Measurements from ENCODE around the gene ABCF3. TPM values are rescaled to one million over a fixed set of nuclear protein-coding genes. Genes with fewer than 3 reads are reported as not detected.

ABCF3 gene
- total and polyA plus RNA-seq, 4 donors, result 30.1 to 75.6 (median 50.6) TPM

GRCh38 chr3:184172681-184173373 is 13.2 kb upstream of the ABCF3 start:
- ATAC-seq (ENCODE audit: low FRiP score) (no peak), DNase-seq (no peak)
- peaks cover 3 to 4% of the 10 kb centered on the region in 2 donors for H3K36me3 ChIP-seq (ENCODE audit: control insufficient read depth in 1 of 2, insufficient read depth in 2 of 2, low read length in 1 of 2)
- no peaks in the 10 kb centered on the region for H3K9me3 ChIP-seq (ENCODE audit: control insufficient read depth, low read length)
- WGBS, 2 donors, result 72 to 77% methylated on average over 5 of the region's 5 CpGs
- H3K27me3 ChIP-seq (ENCODE audit: control insufficient read depth in 1 of 2, insufficient read depth in 2 of 2, low read length in 1 of 2), result no peaks in the 10 kb centered on the region
- H3K4me3 ChIP-seq (ENCODE audit: low read length in 2 of 2), result no peak overlapping the region
- no peak overlapping the region for H3K27ac ChIP-seq (ENCODE audit: low read depth in 1 of 2, low read length in 2 of 2)
- H3K4me1 ChIP-seq (ENCODE audit: control insufficient read depth in 1 of 2, insufficient read depth in 2 of 2, low read length in 2 of 2), result no peaks in the 10 kb centered on the region
- intact Hi-C loops (cut with DNase I), result no loop called here

GRCh38 chr3:184173374-184173722 is 12.7 kb upstream of the ABCF3 start:
- H3K9me3 ChIP-seq (ENCODE audit: control insufficient read depth, low read length), result no peaks in the 10 kb centered on the region
- no peaks in the 10 kb centered on the region for H3K27me3 ChIP-seq (ENCODE audit: control insufficient read depth in 1 of 2, insufficient read depth in 2 of 2, low read length in 1 of 2)
- no peak overlapping the region for H3K4me3 ChIP-seq (ENCODE audit: low read length in 2 of 2)
- 81 to 88% methylated on average over 2 of the region's 2 CpGs for WGBS, 2 donors
- intact Hi-C loops (cut with DNase I), result no loop called here
- DNase-seq (no peak), ATAC-seq (ENCODE audit: low FRiP score) (no peak)
- H3K4me1 ChIP-seq (ENCODE audit: control insufficient read depth in 1 of 2, insufficient read depth in 2 of 2, low read length in 2 of 2), result no peaks in the 10 kb centered on the region
- no peak overlapping the region for H3K27ac ChIP-seq (ENCODE audit: low read depth in 1 of 2, low read length in 2 of 2)
- peaks cover 3 to 5% of the 10 kb centered on the region in 2 donors for H3K36me3 ChIP-seq (ENCODE audit: control insufficient read depth in 1 of 2, insufficient read depth in 2 of 2, low read length in 1 of 2)

- DNase-seq, result no peak
- H3K4me1 ChIP-seq (ENCODE audit: control insufficient read depth in 1 of 2, insufficient read depth in 2 of 2, low read length in 2 of 2), result no peaks in the 10 kb centered on the region
- no peak overlapping the region for H3K27ac ChIP-seq (ENCODE audit: low read depth in 1 of 2, low read length in 2 of 2)
- WGBS, 2 donors, result 16 to 17% methylated on average over 4 of the region's 4 CpGs
- H3K27me3 ChIP-seq (ENCODE audit: control insufficient read depth in 1 of 2, insufficient read depth in 2 of 2, low read length in 1 of 2), result no peaks in the 10 kb centered on the region
- H3K4me3 ChIP-seq (ENCODE audit: low read length in 2 of 2), result no peak overlapping the region
- ATAC-seq (ENCODE audit: low FRiP score), result no peak
- H3K9me3 ChIP-seq (ENCODE audit: control insufficient read depth, low read length), result no peaks in the 10 kb centered on the region
- intact Hi-C loops (cut with DNase I), result no loop called here
- H3K36me3 ChIP-seq (ENCODE audit: control insufficient read depth in 1 of 2, insufficient read depth in 2 of 2, low read length in 1 of 2), result peaks cover 3 to 11% of the 10 kb centered on the region in 2 donors
Measured at GRCh38 chr3:184174284-184174645, 11.7 kb upstream of the ABCF3 start.

- WGBS, 2 donors, result 0% methylated on average over 54 to 73 of the region's 73 CpGs
- no peaks in the 10 kb centered on the region for H3K27me3 ChIP-seq (ENCODE audit: control insufficient read depth in 1 of 2, insufficient read depth in 2 of 2, low read length in 1 of 2)
- DNase-seq (peak; percentile 99), ATAC-seq (ENCODE audit: low FRiP score) (peak; percentile 96)
- H3K27ac ChIP-seq (ENCODE audit: low read depth in 1 of 2, low read length in 2 of 2), result peak within 1 kb of the TSS in 1 of 2 donors; percentile 74
- H3K36me3 ChIP-seq (ENCODE audit: control insufficient read depth in 1 of 2, insufficient read depth in 2 of 2, low read length in 1 of 2), result peaks cover 3 to 11% of the 10 kb centered on the region in 2 donors
- intact Hi-C loops (cut with DNase I), result loop anchor here in 1 of 2 donors (5.0 kb wide), 1 partner anchor 72 kb away; the partner anchor contains the start of genes ALG3 and EEF1AKMT4
- H3K9me3 ChIP-seq (ENCODE audit: control insufficient read depth, low read length), result no peaks in the 10 kb centered on the region
- H3K4me1 ChIP-seq (ENCODE audit: control insufficient read depth in 1 of 2, insufficient read depth in 2 of 2, low read length in 2 of 2), result no peaks in the 10 kb centered on the region
- peak within 1 kb of the TSS; percentile 76 to 93 for H3K4me3 ChIP-seq (ENCODE audit: low read length in 2 of 2)
Measured at GRCh38 chr3:184174646-184175492, 11.1 kb upstream of the ABCF3 start, which contains the start of gene AP2M1. AP2M1 (plus strand) TSS chr3:184174855; CDS start chr3:184176994, 2,139 bp downstream.

- intact Hi-C loops (cut with DNase I), result loop anchor here in 1 of 2 donors (5.0 kb wide), 1 partner anchor 72 kb away; the partner anchor contains the start of genes ALG3 and EEF1AKMT4
- no peak for DNase-seq
- peaks cover 3 to 13% of the 10 kb centered on the region in 2 donors for H3K36me3 ChIP-seq (ENCODE audit: control insufficient read depth in 1 of 2, insufficient read depth in 2 of 2, low read length in 1 of 2)
Measured at GRCh38 chr3:184175506-184175905, 10.5 kb upstream of the ABCF3 start.

GRCh38 chr3:184175981-184176376 is 10.0 kb upstream of the ABCF3 start:
- intact Hi-C loops (cut with DNase I), result loop anchor here in 1 of 2 donors (5.0 kb wide), 1 partner anchor 71 kb away; the partner anchor contains the start of genes ALG3 and EEF1AKMT4
- H3K4me1 ChIP-seq (ENCODE audit: control insufficient read depth in 1 of 2, insufficient read depth in 2 of 2, low read length in 2 of 2), result no peaks in the 10 kb centered on the region

More at GRCh38 chr3:184175506-184175905, 10.5 kb upstream of the ABCF3 start:
- Histone ChIP-seq H3K4me3 (ENCODE audit: low read length in 2 of 2) (peak overlapping the region; percentile 76 to 93), H3K9me3 (ENCODE audit: control insufficient read depth, low read length) (no peaks in the 10 kb centered on the region), H3K4me1 (ENCODE audit: control insufficient read depth in 1 of 2, insufficient read depth in 2 of 2, low read length in 2 of 2) (no peaks in the 10 kb centered on the region), H3K27me3 (ENCODE audit: control insufficient read depth in 1 of 2, insufficient read depth in 2 of 2, low read length in 1 of 2) (no peaks in the 10 kb centered on the region), H3K27ac (ENCODE audit: low read depth in 1 of 2, low read length in 2 of 2) (peak overlapping the region in 1 of 2 donors; percentile 74)
- ATAC-seq (ENCODE audit: low FRiP score), result no peak
- WGBS, 2 donors, result 15 to 17% methylated on average over 8 of the region's 8 CpGs

GRCh38 chr3:184176377-184177330 is 9.3 kb upstream of the ABCF3 start:
- Histone ChIP-seq H3K9me3 (ENCODE audit: control insufficient read depth, low read length) (no peaks in the 10 kb centered on the region), H3K27me3 (ENCODE audit: control insufficient read depth in 1 of 2, insufficient read depth in 2 of 2, low read length in 1 of 2) (no peaks in the 10 kb centered on the region), H3K27ac (ENCODE audit: low read depth in 1 of 2, low read length in 2 of 2) (peak overlapping the region; percentile 4 to 72), H3K4me1 (ENCODE audit: control insufficient read depth in 1 of 2, insufficient read depth in 2 of 2, low read length in 2 of 2) (no peaks in the 10 kb centered on the region), H3K4me3 (ENCODE audit: low read length in 2 of 2) (peak overlapping the region; percentile 71 to 93), H3K36me3 (ENCODE audit: control insufficient read depth in 1 of 2, insufficient read depth in 2 of 2, low read length in 1 of 2) (peaks cover 3 to 21% of the 10 kb centered on the region in 2 donors)
- DNase-seq (peak; percentile 86 to 91), ATAC-seq (ENCODE audit: low FRiP score) (peak; percentile 72)
- intact Hi-C loops (cut with DNase I), result loop anchor here in 1 of 2 donors (5.0 kb wide), 1 partner anchor 71 kb away; the partner anchor contains the start of genes ALG3 and EEF1AKMT4
- 23 to 32% methylated on average over 19 of the region's 19 CpGs for WGBS, 2 donors

More at GRCh38 chr3:184175981-184176376, 10.0 kb upstream of the ABCF3 start:
- no peak for ATAC-seq (ENCODE audit: low FRiP score)
- peak in 1 of 2 donors; percentile 5 for DNase-seq
- no peaks in the 10 kb centered on the region for H3K9me3 ChIP-seq (ENCODE audit: control insufficient read depth, low read length)
- peaks cover 3 to 16% of the 10 kb centered on the region in 2 donors for H3K36me3 ChIP-seq (ENCODE audit: control insufficient read depth in 1 of 2, insufficient read depth in 2 of 2, low read length in 1 of 2)
- peak overlapping the region in 1 of 2 donors; percentile 72 for H3K27ac ChIP-seq (ENCODE audit: low read depth in 1 of 2, low read length in 2 of 2)
- peak overlapping the region; percentile 71 to 93 for H3K4me3 ChIP-seq (ENCODE audit: low read length in 2 of 2)
- 14 to 15% methylated on average over 3 of the region's 3 CpGs for WGBS, 2 donors
- no peaks in the 10 kb centered on the region for H3K27me3 ChIP-seq (ENCODE audit: control insufficient read depth in 1 of 2, insufficient read depth in 2 of 2, low read length in 1 of 2)

Data from aorta (tissue), 5 donors.